ENCODE measurements around the gene IL16.
A peak's percentile ranks its signal among the peaks of the same experiment; 100 is the strongest.
"Not testable (repeated sequence)": the region's sequence is repeated elsewhere in the genome, so short reads cannot be mapped to it uniquely, and the experiment has no call there.

Gene IL16

DNA sequence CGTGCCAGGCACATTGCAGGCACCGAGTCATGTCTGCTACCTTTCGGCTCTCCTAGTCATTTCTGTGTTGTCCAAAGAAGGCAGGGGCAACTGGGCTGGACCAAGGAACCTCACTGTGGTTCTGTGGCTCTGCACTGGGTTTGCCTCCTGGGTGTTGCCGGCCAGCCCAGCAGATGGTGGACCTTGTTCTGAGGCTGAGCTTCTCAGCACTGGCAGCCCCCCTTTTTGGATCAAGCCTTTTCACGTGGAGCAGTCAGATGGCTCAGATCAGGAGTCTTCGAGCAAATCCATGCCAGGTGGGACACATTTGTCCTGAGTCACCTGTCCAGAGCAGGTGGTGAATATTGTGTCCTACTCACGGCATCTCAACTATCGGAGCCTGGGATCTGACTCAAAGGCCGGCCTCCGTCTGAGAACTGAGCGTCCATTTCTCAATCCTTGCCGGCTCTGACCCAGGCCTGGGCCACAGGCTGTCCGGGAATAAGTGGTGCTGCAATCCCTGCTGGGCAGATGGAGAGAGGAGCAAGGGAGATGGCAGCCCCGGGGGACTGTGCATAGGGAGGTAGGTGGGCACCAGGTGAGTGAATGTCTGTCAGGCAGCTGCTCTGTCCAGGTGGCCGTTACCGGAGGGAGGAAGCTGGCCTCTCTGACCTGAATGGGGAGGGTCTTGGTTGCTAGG is at the start of gene IL16:
Gene IL16 (plus strand): TSS at position 304 of the 679 bp plus-strand sequence. CDS start 28,521 bp downstream, outside the sequence.
- no peak for DNase-seq (ENCODE audit: low read depth in 2 of 2)

GRCh38 chr15:81151389-81151788 is 45.3 kb upstream of the IL16 start:
- DNase-seq (ENCODE audit: low read depth in 2 of 2): no peak

GRCh38 chr15:81152339-81152738 is 44.3 kb upstream of the IL16 start:
- no peak for DNase-seq (ENCODE audit: low read depth in 2 of 2)

DNA sequence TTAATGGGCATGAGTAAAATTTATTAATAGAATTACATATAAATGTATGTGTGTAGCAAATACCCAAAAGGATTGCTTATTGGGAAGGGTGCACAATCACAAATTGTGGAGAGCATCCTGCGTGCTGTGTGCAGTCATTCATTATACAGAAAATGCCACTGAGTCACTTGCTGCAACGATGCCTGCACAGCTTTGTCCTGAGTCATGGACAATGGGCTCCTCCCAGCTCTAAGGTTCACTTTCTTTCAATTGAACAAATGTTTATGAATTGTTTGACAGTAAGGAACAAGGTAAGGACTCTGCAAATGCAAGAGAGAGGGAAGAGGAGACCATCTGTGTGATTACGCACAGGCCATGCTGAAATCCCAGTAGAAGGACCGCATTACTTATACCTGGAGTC is 43.9 kb upstream of the IL16 start:
- no peak for DNase-seq (ENCODE audit: low read depth in 2 of 2)

DNA sequence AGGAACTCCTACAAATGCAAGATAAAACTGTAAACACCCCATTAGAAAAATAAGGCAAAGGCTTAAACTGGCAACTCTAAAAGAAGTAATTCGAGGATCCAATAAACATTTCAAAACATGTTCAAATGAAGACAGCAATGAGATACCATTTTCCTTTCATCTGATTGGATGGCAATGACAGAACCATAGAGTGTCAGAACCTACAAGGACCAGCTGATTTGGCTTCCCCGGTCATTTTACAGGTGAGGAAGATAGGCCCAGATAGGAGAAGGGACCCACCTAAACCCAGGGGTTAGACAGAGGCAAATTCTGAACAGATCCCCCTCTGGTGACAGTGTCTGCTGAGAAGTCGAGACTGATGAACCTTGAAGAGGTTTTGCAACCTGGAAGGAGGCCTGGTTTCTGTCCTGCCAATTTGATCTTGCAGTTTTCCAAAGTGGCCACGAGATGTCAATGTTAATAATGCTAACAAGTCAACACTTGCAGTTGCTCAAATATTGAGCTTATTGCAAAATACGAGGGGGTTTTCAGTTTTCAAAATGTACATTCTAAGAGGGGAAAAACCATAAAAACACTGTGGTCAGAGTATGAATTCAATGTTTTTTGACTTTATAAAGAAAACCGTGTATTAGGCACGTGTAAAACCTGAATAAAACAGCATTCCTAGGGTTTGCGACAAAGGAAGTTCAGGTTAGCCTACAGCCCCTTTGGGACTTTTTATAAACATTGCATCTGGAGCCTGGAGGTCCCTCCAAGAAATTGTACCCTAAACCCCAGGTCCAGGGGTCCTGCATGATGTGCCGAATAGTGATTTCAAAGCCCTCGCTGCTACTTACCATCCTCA is 41.1 kb upstream of the IL16 start:
- no peak for DNase-seq (ENCODE audit: low read depth in 2 of 2)

DNA sequence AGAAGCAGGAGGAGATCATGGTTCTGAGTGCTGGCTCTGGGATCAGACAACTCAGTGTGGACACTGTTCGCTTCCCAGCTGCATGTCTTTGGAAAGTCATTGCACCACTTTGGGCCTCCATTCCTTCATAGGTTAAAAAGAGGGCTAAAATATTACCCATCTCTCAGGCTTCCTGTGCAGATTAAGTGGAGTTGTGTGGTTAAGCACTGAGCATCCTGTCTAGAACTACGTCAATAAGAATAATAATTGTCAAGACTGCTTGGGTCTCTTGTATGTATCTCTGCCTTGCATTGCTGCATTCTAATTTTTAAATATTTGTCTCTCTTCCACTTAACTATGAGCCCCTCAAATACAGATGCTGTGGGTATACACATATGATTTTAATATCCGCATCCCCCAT is 40.4 kb upstream of the IL16 start:
- no peak for DNase-seq (ENCODE audit: low read depth in 2 of 2)

DNA sequence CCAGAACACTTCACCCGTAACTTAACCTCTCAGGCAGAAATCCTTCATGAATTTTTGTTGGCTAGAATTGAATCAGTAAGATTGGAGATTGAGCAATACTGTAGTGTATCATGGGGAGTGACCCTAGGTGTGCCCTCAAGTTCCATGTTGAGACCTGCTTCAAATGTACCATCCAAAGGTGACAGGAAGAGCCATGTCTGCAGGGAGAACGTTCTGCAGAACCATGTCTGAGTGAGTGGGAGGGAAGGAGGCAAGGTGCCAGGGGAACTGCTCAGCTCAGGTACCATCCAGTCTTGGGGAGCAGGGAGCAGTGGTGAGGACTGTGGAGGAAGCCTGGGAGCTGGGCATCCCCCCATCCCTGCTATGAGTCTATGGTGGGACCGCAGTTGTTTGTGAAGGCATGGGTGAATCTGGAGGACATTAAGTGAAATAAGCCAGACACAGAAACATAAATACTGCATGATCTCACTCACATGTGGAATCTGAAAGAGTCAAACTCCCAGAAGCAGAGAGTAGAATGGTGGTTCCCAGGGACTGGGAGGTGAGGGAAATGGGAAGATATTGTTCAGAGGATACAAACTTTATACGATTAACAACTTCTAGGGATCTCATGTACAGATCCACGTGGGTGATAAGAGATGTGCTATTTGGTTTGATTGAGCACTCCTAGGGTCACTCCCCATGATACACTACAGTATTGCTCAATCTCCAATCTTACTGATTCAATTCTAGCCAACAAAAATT is 39.3 kb upstream of the IL16 start:
- no peak for DNase-seq (ENCODE audit: low read depth in 2 of 2)

- DNase-seq (ENCODE audit: low read depth in 2 of 2): no peak
These were observed 38.8 kb upstream of the IL16 start for GRCh38 chr15:81157939-81158223.

- DNase-seq (ENCODE audit: low read depth in 2 of 2): not testable (repeated sequence)
These were observed 38.1 kb upstream of the IL16 start for GRCh38 chr15:81158561-81158960.

DNA sequence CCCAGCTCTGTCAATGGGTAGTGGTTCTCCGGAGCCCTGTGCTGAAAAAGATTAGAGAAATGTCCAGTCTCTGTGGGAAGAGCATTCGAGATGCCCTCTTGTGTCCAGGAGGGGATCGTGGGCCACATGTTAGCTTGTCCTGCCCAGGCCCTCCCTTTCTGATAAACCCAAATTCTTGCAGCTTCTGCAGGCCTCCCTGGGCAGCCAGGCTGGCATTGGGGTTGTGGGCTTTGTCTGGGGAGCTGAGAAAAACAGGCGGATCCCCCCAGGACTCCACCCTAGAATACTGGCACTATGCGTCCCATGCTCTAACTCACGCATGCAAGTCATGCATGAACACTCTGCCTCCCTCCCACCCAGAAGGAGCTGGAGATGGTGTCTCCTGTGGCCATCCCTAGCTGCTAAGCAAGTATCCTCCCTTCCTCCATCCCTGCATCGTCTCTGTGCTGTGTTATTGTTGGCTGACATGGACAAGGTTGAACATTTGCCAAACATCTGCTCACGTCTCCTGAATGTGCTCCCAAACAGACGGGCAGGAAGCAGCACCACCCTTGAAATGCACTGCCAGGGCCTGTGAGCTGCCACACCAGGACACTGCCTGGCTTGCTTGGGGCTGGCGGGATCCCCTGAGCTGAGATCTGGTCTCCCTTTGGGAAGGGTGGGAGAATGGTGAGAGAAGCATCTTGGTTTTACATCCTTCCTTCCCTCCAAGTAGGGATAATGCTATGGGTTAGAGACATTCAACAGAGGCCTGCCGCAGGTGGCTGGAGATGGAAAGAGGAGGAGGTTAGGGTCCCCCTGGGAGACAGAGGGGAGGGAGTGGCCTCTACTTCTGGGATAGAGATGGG is 36.1 kb upstream of the IL16 start:
- DNase-seq (ENCODE audit: low read depth in 2 of 2): no peak

DNA sequence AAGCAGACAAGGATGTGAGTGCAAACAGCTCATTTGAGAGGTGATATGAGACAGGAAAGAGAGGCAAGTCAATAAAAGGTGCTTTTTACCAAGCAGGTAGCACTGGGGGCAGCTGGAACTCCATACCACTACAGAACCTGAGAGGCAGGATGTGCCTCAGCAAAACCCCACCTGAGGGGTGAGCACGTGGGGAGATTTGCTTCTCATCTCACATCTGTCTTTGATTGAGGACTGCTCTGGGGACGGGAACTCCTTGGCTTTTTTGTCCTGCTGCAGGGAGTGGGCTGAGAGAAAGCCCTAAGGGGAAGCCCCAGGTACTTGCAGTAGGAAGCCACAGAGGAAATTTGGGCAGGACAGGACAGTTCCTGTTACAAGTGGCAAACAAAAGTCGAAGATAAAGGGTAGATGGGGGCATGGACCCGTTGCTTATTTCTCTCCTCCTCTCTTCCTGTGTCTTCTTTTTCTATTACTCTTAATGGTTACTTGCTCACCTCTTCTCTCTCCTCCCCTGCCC is 35.5 kb upstream of the IL16 start:
- peak in 1 of 2 experiments; percentile 8 for DNase-seq (ENCODE audit: low read depth in 2 of 2)

GRCh38 chr15:81161851-81162250 is 34.8 kb upstream of the IL16 start:
- peak in 1 of 2 experiments; percentile 8 for DNase-seq (ENCODE audit: low read depth in 2 of 2)

DNA sequence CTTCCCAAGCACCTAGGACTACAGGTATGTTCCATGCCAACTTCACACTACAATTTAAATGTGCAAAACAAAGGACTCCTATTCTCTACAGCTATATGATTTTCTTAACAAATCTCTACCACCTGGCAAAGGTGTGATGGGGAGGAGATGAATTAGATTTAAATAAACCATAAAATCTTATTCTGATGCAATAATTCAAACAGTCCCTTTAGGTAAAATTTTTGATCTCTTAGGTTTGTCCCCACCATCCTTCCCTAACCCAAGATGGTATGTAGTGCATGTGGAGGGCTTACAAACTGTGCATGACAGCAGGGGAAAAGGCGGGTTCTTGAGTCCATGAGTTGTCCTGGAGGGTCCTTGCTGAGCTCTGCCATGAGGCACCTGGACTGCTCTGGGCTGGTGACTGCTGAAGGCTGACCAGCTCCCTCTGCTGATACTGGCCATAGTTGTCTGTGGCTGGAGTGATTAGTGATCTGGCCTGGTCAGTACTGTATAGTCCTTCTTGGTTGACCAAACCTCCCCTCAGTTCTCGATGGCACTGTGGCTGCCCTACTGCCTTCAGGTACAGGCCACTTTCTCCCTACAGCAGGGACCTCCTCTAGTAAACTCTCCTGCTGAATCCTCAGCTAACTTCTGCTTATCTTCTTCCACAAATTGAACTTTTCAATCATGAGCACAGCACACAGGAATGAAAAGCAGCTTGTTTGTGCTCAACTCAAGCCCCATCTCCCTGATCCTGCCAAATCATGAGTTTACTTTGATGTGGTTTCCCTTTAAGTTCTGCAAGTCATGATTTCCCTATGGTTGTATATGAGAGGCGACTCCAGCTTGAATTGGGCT is 32.5 kb upstream of the IL16 start:
- no peak for DNase-seq (ENCODE audit: low read depth in 2 of 2)

GRCh38 chr15:81165535-81165934 is 31.1 kb upstream of the IL16 start:
- DNase-seq (ENCODE audit: low read depth in 2 of 2): no peak

DNA sequence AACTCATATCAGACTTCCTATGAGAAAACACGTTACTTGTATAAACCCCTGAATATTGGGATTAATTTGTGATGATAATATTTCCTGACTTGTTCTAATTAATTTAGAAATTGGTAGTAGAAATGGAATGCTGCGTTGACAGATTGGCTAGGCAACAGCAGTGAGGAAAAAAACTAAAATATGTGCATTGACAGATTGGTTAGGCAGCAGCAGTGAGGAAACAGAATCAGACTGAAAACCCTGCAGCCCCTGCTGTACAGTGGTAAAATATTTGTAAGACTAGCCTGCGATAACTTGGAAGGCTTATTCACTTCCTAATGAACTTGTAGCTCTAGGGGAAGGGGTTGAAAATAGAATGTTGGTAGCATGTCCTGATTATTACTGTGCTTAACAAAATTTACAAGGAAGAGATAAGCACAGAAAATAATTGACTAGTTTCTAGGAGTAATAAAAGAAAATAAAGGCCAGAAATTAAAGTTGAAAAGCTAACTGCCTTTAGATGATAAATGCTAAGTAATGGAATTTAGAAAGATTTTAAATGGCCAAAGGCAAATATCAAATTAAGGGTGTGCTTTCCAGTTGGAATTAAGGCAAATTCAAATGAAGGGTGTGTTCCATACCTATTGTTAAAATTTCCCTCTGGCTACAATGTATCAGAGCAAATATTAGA is 29.9 kb upstream of the IL16 start:
- DNase-seq (ENCODE audit: low read depth in 2 of 2): no peak

- DNase-seq (ENCODE audit: low read depth in 2 of 2): no peak
These were observed 28.6 kb upstream of the IL16 start for GRCh38 chr15:81168131-81168526.

- DNase-seq (ENCODE audit: low read depth in 2 of 2): no peak
These were observed 28.0 kb upstream of the IL16 start for GRCh38 chr15:81168644-81169043.

GRCh38 chr15:81170511-81170910 is 26.2 kb upstream of the IL16 start:
- no peak for DNase-seq (ENCODE audit: low read depth in 2 of 2)

- DNase-seq (ENCODE audit: low read depth in 2 of 2): no peak
These were observed 25.4 kb upstream of the IL16 start for GRCh38 chr15:81171286-81171685.
